ENCODE data around the gene STARD10.

Gene STARD10

DNA sequence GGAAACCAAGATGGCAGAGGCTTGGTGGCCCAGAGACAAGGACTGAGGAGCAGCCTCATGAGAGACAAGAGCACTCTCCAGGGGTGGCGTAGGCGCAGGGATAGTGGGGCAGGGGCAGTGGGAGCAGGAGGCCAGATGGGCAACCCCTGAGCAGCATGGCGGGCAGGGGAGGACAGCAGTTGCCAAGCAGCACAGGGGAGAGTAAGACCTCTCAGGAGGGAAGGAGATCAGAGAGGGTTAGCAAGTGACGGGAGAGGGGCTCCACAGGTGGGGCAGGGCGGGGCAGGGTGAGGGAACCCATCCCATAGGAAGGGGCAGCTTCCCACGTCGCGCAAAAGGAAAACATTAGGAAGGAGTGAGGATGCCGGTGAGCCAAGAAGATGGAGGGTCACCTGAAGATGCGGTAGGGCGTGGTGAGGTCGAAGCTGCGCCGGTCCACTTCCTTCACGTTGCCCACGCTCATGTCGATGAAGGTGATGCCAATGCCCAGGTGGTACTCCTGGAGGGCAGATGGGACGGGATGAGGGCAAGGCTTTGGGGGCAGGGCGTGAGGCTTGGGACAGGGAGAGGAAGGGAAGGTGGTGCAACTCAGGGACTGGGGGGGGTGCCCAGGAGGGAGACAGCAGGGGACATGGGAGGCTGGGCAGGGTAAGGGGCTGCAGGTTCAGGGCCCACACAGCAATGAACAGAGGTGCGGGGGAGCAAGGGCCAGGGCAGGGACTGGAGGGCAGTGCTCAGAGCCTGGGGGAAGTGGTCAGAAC is 84.2 kb downstream of the STARD10 start:
- H3K9me3 ChIP-seq (ENCODE audit: control insufficient read depth in 2 of 2, low read length in 2 of 2) = no peaks in the 10 kb centered on the region
- peaks cover 8% of the 10 kb centered on the region for H3K4me1 ChIP-seq (ENCODE audit: control insufficient read depth, insufficient read depth, low read length)
- H3K27ac ChIP-seq (ENCODE audit: low read length) = no peak overlapping the region
- peaks cover 35 to 53% of the 10 kb centered on the region in 2 donors for H3K36me3 ChIP-seq (ENCODE audit: control insufficient read depth in 2 of 2, insufficient read depth in 2 of 2, low read length in 2 of 2)
- no peak overlapping the region for H3K4me3 ChIP-seq (ENCODE audit: low read length in 2 of 2)
- no peaks in the 10 kb centered on the region for H3K27me3 ChIP-seq (ENCODE audit: control insufficient read depth in 1 of 2, insufficient read depth in 2 of 2, low read length in 2 of 2)
- no peak overlapping the region for H3K9ac ChIP-seq (ENCODE audit: low read length in 2 of 2)

DNA sequence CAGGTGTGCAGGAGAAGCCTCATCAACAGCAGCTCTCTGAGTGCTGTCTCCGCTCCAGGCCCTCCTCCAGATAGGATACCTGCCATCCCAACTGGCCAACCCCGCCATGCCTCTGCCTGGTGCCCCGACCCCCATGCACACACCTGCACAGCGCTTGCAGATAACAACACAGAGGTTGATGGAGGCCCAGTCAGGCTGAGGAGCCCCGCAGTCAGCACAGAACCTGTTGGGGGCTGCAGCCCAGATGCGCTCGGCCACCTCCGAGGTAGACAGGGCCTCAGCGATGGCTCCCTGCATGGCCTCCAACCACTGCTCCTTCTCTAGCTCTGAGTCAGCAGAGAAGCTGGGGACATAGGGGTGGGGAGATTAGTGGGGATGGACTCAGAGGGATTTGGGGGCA is 86.8 kb downstream of the STARD10 start:
- H3K4me1 ChIP-seq (ENCODE audit: control insufficient read depth, insufficient read depth, low read length) = peaks cover 20% of the 10 kb centered on the region
- no peak overlapping the region for H3K27ac ChIP-seq (ENCODE audit: low read length)
- H3K9ac ChIP-seq (ENCODE audit: low read length in 2 of 2) = no peak overlapping the region
- H3K4me3 ChIP-seq (ENCODE audit: low read length in 2 of 2) = no peak overlapping the region
- H3K9me3 ChIP-seq (ENCODE audit: control insufficient read depth in 2 of 2, low read length in 2 of 2) = no peaks in the 10 kb centered on the region
- H3K36me3 ChIP-seq (ENCODE audit: control insufficient read depth in 2 of 2, insufficient read depth in 2 of 2, low read length in 2 of 2) = peaks cover 40 to 55% of the 10 kb centered on the region in 2 donors
- no peaks in the 10 kb centered on the region for H3K27me3 ChIP-seq (ENCODE audit: control insufficient read depth in 1 of 2, insufficient read depth in 2 of 2, low read length in 2 of 2)

DNA sequence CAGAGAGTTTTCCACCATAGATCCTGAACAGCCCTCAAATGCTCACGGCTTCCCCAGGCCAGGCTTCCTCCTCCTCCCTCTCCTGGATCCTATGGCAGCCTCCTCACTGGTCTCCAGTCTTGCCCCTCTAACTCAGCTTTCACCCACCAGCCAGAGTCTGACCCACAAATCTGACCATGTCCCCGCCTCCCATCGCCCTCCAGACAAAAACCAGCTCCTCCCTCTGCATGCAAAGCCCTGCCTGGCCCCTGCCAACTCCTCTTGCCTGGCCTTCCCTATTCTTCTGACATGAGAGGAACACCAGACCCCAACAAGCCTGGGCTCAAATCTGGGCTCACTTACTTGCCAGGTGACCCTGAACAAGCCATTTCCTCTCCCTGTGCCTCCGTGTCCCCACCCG is 87.3 kb downstream of the STARD10 start:
- Histone ChIP-seq H3K36me3 (ENCODE audit: control insufficient read depth in 2 of 2, insufficient read depth in 2 of 2, low read length in 2 of 2) (peaks cover 45 to 56% of the 10 kb centered on the region in 2 donors), H3K9me3 (ENCODE audit: control insufficient read depth in 2 of 2, low read length in 2 of 2) (no peaks in the 10 kb centered on the region), H3K27ac (ENCODE audit: low read length) (no peak overlapping the region), H3K27me3 (ENCODE audit: control insufficient read depth in 1 of 2, insufficient read depth in 2 of 2, low read length in 2 of 2) (no peaks in the 10 kb centered on the region), H3K4me3 (ENCODE audit: low read length in 2 of 2) (no peak overlapping the region), H3K4me1 (ENCODE audit: control insufficient read depth, insufficient read depth, low read length) (peaks cover 20% of the 10 kb centered on the region), H3K9ac (ENCODE audit: low read length in 2 of 2) (no peak overlapping the region)

DNA sequence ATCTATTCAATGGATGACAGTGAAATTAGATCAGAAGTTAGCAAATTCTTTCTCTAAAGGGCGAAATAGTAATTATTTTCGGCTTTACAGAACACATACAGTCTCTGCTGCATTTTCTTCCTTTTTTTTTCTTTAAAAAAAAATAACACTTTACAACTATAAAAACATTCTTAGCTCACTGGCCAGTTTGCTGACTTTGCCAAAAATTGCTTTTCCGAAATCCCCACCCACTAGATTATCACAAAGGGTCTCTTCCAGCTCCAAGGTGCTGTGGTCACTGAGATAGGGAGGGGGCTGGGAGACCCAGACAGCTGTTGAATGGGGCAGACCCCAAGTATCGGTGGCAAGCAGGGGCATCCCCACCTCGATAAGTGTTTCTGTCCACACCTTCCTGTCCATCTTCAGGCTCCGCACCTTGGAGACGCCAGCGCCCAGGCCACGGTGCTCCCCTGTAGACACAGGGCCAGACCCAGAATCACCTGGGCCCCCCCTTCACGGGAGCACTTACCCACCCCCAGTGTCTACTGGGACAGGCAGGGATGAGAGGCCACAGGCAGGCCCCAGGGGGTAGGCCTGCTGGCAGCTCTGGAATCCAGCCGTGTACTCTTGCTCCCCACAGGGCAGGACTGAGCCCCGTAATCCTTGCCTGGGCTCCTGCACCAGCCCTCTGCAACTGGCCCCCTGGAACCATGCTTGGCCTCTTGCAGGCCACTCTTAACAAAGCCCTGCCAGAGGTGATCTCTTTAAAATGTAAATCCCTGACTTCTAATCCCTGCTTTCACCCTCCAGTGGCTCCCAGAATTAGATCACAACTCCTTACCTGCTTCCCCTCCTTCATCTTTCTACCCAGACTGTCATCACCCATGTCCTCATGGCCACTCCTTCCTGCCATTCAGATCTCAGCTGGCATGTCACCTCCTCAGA is 88.1 kb downstream of the STARD10 start:
- no peak overlapping the region for H3K27ac ChIP-seq (ENCODE audit: low read length)
- no peaks in the 10 kb centered on the region for H3K27me3 ChIP-seq (ENCODE audit: control insufficient read depth in 1 of 2, insufficient read depth in 2 of 2, low read length in 2 of 2)
- H3K4me3 ChIP-seq (ENCODE audit: low read length in 2 of 2) = no peak overlapping the region
- peaks cover 43 to 58% of the 10 kb centered on the region in 2 donors for H3K36me3 ChIP-seq (ENCODE audit: control insufficient read depth in 2 of 2, insufficient read depth in 2 of 2, low read length in 2 of 2)
- peaks cover 20% of the 10 kb centered on the region for H3K4me1 ChIP-seq (ENCODE audit: control insufficient read depth, insufficient read depth, low read length)
- no peaks in the 10 kb centered on the region for H3K9me3 ChIP-seq (ENCODE audit: control insufficient read depth in 2 of 2, low read length in 2 of 2)
- H3K9ac ChIP-seq (ENCODE audit: low read length in 2 of 2) = no peak overlapping the region

DNA sequence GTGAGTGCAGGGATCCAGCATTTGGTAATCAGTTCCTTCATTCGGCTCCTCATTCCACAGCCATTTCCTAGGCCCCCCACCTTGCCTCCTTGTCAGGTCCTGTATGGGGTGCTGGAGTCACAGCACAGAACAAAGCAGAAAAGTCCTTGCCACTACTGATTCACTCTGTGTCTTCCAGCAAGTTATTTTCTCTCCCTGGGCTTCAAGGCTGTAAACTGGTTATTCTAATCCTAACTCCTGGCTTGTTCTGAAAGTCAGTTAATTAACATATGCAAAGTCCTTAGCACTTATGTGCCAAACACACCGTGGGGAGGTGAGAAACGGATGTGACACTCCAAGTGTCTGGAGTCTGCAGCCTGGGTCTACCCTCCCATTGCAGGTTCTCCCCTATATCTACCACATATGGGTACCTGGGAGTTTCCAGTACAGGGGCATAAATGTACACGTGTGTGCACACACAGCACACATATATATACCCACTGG is 89.0 kb downstream of the STARD10 start:
- H3K27ac ChIP-seq (ENCODE audit: low read length) = no peak overlapping the region
- no peaks in the 10 kb centered on the region for H3K27me3 ChIP-seq (ENCODE audit: control insufficient read depth in 1 of 2, insufficient read depth in 2 of 2, low read length in 2 of 2)
- peaks cover 22% of the 10 kb centered on the region for H3K4me1 ChIP-seq (ENCODE audit: control insufficient read depth, insufficient read depth, low read length)
- H3K9ac ChIP-seq (ENCODE audit: low read length in 2 of 2) = no peak overlapping the region
- H3K9me3 ChIP-seq (ENCODE audit: control insufficient read depth in 2 of 2, low read length in 2 of 2) = no peaks in the 10 kb centered on the region
- peaks cover 46 to 56% of the 10 kb centered on the region in 2 donors for H3K36me3 ChIP-seq (ENCODE audit: control insufficient read depth in 2 of 2, insufficient read depth in 2 of 2, low read length in 2 of 2)
- no peak overlapping the region for H3K4me3 ChIP-seq (ENCODE audit: low read length in 2 of 2)
